ENCODE results near the gene ADRA1B. TPM values are rescaled to one million over a fixed set of nuclear protein-coding genes. Genes with fewer than 3 reads are reported as not detected.

ADRA1B gene
- total RNA-seq, 1 donor, result 0.36 TPM

DNA sequence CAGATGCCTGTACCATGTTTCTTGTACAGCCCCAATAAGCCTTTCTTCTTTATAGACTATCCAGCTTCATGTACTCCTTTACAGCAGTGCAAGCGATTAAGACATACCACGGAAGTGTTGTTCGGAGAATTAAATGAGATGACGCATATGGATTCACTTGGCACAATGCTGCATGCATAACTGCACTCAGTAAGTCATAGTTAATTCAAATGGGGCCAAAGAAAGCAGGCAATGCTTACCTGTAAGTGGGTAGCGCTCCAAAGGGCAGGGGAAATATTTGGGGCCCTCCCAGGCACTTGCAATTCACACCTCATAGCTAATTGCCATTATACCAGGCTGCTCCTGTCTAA, 7.7 kb upstream of the ADRA1B start:
- Histone ChIP-seq H3K36me3 (ENCODE audit: insufficient read depth, low read length) (no peaks in the 10 kb centered on the region), H4K20me1 (ENCODE audit: insufficient read depth, low read length) (no peaks in the 10 kb centered on the region), H3K9me3 (ENCODE audit: low read depth, low read length) (no peaks in the 10 kb centered on the region), H3K4me2 (ENCODE audit: insufficient read depth, low read length) (no peak overlapping the region), H3K27ac (ENCODE audit: low read depth, low read length) (no peak overlapping the region), H3K27me3 (ENCODE audit: insufficient read depth, low read length) (no peaks in the 10 kb centered on the region), H2AFZ (ENCODE audit: low read length) (no peak overlapping the region), H3K4me1 (ENCODE audit: insufficient read depth, low read length) (peaks cover 31% of the 10 kb centered on the region), H3K4me3 (ENCODE audit: insufficient read depth, low read length) (no peak overlapping the region), H3K79me2 (ENCODE audit: insufficient read depth, low read length) (no peaks in the 10 kb centered on the region)
- no peak for DNase-seq (ENCODE audit: insufficient read length, low spot score, missing footprints)
- TF ChIP-seq, protein P1, sequence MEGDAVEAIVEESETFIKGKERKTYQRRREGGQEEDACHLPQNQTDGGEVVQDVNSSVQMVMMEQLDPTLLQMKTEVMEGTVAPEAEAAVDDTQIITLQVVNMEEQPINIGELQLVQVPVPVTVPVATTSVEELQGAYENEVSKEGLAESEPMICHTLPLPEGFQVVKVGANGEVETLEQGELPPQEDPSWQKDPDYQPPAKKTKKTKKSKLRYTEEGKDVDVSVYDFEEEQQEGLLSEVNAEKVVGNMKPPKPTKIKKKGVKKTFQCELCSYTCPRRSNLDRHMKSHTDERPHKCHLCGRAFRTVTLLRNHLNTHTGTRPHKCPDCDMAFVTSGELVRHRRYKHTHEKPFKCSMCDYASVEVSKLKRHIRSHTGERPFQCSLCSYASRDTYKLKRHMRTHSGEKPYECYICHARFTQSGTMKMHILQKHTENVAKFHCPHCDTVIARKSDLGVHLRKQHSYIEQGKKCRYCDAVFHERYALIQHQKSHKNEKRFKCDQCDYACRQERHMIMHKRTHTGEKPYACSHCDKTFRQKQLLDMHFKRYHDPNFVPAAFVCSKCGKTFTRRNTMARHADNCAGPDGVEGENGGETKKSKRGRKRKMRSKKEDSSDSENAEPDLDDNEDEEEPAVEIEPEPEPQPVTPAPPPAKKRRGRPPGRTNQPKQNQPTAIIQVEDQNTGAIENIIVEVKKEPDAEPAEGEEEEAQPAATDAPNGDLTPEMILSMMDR (IDR thresholded peaks at IDR 0.05; ENCODE audit: extremely low read depth, low read depth, low read length), result no peak

DNA sequence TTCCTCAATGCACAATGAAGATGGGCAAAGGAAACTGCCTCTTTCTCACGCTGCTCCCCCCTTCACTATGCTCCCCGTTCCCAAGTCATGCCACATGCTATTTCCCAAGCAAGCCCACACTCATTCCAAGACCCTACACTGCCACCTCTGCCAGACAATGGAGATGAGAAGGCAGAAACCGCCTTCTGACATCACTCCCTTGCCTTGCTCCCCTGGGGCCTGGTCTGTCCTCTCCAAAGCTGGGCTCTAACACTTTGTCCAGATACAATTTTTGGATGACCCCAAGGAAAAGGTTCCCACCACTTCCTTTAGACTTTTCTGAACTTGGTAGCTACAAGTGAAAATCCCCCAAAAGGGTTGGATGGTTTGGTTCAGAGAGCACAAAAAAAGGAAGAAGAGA, 7.2 kb upstream of the ADRA1B start:
- no peaks in the 10 kb centered on the region for H3K27me3 ChIP-seq (ENCODE audit: insufficient read depth, low read length)
- no peaks in the 10 kb centered on the region for H3K36me3 ChIP-seq (ENCODE audit: insufficient read depth, low read length)
- H3K9me3 ChIP-seq (ENCODE audit: low read depth, low read length), result no peaks in the 10 kb centered on the region
- no peak for DNase-seq (ENCODE audit: insufficient read length, low spot score, missing footprints)
- no peak overlapping the region for H3K4me3 ChIP-seq (ENCODE audit: insufficient read depth, low read length)
- H4K20me1 ChIP-seq (ENCODE audit: insufficient read depth, low read length), result no peaks in the 10 kb centered on the region
- no peak overlapping the region for H3K27ac ChIP-seq (ENCODE audit: low read depth, low read length)
- TF ChIP-seq, protein P1 (IDR thresholded peaks at IDR 0.05; ENCODE audit: extremely low read depth, low read depth, low read length), result no peak
- H3K4me1 ChIP-seq (ENCODE audit: insufficient read depth, low read length), result peaks cover 31% of the 10 kb centered on the region
- H3K4me2 ChIP-seq (ENCODE audit: insufficient read depth, low read length), result no peak overlapping the region
- no peaks in the 10 kb centered on the region for H3K79me2 ChIP-seq (ENCODE audit: insufficient read depth, low read length)
- no peak overlapping the region for H2AFZ ChIP-seq (ENCODE audit: low read length)

DNA sequence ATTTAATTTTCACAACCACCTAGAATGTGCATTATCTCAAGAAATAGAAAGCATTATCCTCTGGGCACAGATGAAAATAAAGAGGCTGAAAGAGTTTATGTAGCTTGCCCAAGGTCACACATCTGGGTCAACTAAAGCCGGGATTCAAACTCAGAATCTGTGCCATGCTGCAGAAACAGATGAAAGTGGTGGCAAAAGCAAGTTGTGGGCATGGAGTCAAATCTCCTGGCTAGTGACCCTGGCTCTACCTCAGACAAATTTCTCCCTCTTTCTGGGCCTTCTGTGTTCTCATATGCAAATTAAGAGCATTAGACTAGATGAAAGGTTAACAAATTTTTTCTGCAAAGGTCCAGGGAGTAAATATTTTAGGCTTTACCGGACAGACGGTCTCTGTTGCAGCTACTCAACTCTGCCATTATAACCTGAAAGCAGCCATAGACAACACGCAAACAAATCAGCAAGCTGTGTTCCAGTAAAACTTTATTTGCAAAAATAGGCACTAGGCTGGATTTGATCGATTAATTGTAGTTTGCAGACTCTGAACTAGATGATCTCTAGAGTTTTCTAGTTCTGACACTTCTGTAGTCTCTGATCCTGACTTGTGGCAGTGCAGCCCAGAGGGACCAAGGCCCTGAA, 6.0 kb upstream of the ADRA1B start:
- no peaks in the 10 kb centered on the region for H3K36me3 ChIP-seq (ENCODE audit: insufficient read depth, low read length)
- peaks cover 24% of the 10 kb centered on the region for H3K4me1 ChIP-seq (ENCODE audit: insufficient read depth, low read length)
- no peaks in the 10 kb centered on the region for H3K9me3 ChIP-seq (ENCODE audit: low read depth, low read length)
- TF ChIP-seq, protein P1 (IDR thresholded peaks at IDR 0.05; ENCODE audit: extremely low read depth, low read depth, low read length), result no peak
- no peak for DNase-seq (ENCODE audit: insufficient read length, low spot score, missing footprints)
- H2AFZ ChIP-seq (ENCODE audit: low read length), result no peak overlapping the region
- no peak overlapping the region for H3K4me2 ChIP-seq (ENCODE audit: insufficient read depth, low read length)
- no peaks in the 10 kb centered on the region for H3K79me2 ChIP-seq (ENCODE audit: insufficient read depth, low read length)
- H3K4me3 ChIP-seq (ENCODE audit: insufficient read depth, low read length), result no peak overlapping the region
- no peaks in the 10 kb centered on the region for H3K27me3 ChIP-seq (ENCODE audit: insufficient read depth, low read length)
- no peak overlapping the region for H3K27ac ChIP-seq (ENCODE audit: low read depth, low read length)
- no peaks in the 10 kb centered on the region for H4K20me1 ChIP-seq (ENCODE audit: insufficient read depth, low read length)

DNA sequence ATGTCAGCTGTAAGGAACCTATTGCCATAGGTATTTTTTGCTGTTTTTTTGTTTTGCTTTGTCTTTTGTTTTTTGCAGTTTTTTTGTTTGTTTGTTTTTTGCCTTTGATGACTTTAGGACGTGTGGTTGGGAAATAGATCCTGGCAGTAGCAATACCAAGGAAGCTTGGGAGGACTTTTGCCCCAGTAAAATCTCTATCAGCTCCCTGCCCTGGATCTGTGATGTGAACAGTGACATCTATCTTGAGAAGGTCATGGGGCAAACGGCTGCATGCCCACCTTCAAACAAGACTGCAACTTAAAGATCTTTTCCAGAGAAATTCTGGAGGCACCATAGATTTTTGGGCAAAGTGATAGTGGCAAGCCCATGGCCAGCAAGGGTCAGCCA, 5.4 kb upstream of the ADRA1B start:
- no peaks in the 10 kb centered on the region for H3K79me2 ChIP-seq (ENCODE audit: insufficient read depth, low read length)

More for the DNA sequence above, 5.4 kb upstream of the ADRA1B start:
- H3K27me3 ChIP-seq (ENCODE audit: insufficient read depth, low read length), result no peaks in the 10 kb centered on the region
- DNase-seq (ENCODE audit: insufficient read length, low spot score, missing footprints), result no peak
- no peak overlapping the region for H3K4me2 ChIP-seq (ENCODE audit: insufficient read depth, low read length)
- H3K9me3 ChIP-seq (ENCODE audit: low read depth, low read length), result no peaks in the 10 kb centered on the region
- H2AFZ ChIP-seq (ENCODE audit: low read length), result no peak overlapping the region
- H3K4me1 ChIP-seq (ENCODE audit: insufficient read depth, low read length), result peaks cover 19% of the 10 kb centered on the region
- no peaks in the 10 kb centered on the region for H3K36me3 ChIP-seq (ENCODE audit: insufficient read depth, low read length)
- no peaks in the 10 kb centered on the region for H4K20me1 ChIP-seq (ENCODE audit: insufficient read depth, low read length)
- no peak overlapping the region for H3K27ac ChIP-seq (ENCODE audit: low read depth, low read length)
- no peak overlapping the region for H3K4me3 ChIP-seq (ENCODE audit: insufficient read depth, low read length)
- TF ChIP-seq, protein P1 (IDR thresholded peaks at IDR 0.05; ENCODE audit: extremely low read depth, low read depth, low read length), result no peak

Measured in osteoblast (primary cell).